Measurements from ENCODE around the gene CUL9.

CUL9 gene

DNA sequence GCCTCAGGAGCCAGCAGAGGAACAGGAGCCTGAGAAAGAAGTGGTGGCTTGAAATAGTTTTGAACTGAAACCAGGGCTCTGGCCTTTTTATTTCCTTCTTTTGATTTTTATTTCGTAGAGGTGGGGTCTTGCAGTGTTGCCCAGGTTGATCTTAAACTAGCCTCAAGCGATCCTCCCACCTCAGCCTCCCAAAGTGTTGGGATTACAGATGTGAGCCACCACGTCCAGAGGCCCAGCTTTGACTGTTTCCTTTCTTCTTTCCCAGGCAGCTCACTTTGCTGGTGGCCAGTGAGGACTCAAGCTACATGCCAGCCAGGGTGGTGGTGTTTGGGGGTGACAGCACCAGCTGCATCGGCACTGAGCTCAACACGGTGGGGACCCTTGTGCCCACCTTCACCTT lies 20.5 kb downstream of the CUL9 start:
- DNase-seq, result no peak

GRCh38 chr6:43203029-43203717 lies 21.2 kb downstream of the CUL9 start:
- DNase-seq, result no peak

- no peak for DNase-seq
Observed at GRCh38 chr6:43203718-43204095, 21.7 kb downstream of the CUL9 start.

- DNase-seq, result no peak
Observed at GRCh38 chr6:43204271-43205105, 22.5 kb downstream of the CUL9 start.

- DNase-seq, result no peak
Observed at GRCh38 chr6:43205849-43206248, 23.9 kb downstream of the CUL9 start.

DNA sequence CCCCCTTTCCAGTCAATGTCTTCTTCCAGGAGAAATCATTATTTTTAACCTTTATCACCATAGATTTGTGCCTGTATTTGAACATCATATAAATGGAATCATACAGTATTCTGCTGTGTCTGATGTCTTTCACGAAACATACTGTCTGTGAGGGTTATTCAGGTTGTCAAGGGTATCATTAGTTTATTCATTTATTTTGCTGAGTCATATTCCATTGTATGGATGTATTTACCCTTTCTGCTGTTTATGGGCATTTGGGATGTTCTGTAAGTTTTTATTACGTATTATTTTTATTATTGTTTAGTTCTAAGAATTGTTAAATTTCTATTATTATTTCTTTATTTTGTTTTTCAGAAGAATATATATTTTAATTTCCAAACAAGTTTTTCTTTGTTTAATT lies 25.3 kb downstream of the CUL9 start:
- no peak for DNase-seq

GRCh38 chr6:43211955-43212354 lies 30.0 kb downstream of the CUL9 start:
- DNase-seq, result no peak

DNA sequence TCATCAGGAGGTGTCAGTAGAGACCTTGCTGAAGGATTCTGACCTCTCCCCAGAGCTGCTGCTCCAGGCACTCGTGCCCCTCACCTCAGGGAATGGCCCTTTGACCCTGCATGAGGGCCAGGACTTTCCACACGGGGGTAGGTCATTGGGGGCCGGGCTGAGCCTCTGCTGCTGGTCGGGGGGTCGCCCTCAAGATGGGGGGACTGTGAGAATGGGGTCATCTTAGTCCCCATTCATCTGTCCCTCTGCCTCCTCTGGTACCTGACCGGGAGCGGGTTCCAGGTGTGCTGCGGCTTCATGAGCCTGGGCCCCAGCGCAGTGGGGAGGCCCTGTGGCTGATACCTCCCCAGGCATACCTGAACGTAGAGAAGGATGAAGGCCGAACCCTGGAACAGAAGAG lies 31.4 kb downstream of the CUL9 start:
- no peak for DNase-seq

DNA sequence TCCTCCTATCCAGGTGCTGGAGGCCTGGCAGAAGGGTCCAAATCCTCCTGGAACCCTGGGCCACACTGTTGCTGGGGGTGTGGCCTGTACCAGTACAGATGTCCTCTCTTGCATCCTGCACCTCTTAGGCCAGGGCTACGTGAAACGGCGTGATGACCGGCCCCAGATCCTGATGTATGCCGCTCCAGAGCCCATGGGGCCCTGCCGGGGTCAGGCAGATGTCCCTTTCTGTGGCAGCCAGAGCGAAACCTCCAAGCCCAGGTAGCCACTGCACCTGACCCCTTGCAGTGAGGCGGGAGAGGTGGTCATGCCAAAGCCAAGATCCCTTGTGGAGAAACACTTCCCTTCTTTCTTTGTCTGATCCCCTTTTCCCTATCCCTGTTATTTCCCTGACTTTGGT lies 33.1 kb downstream of the CUL9 start:
- DNase-seq, result no peak

DNA sequence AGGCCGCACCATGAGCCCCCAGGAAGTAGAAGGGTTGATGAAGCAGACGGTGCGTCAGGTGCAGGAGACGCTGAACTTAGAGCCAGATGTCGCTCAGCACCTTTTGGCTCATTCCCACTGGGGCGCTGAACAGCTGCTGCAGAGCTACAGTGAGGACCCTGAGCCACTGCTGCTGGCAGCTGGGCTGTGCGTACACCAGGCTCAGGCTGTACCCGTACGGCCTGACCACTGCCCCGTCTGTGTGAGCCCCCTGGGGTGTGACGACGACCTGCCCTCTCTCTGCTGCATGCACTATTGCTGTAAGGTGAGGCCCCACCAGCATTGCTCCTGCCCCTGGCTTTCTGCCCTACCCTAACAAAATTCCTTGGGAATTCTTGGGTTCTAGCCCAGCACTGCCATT lies 34.2 kb downstream of the CUL9 start:
- peak; percentile 65 for DNase-seq

GRCh38 chr6:43217351-43217750 lies 35.4 kb downstream of the CUL9 start:
- DNase-seq, result no peak

DNA sequence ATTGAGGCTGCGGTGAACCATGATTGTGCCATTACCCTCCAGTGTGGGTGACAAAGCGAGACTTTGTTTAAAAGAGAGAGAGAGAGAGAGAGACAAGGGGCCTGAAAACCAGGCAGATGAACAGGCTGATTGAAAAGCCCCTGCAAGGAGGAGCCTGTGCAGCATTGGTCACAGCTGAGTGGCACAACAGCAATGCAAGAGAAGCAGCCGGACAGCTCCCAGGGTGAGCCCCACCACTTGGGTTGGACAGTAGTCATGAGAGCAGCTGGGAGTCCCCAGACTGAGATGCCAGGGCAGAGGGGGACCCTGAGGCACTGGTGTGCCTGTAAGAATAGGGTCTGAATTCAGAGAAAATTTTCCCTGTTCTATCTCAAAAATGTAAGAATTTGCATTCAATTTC lies 37.1 kb downstream of the CUL9 start:
- DNase-seq, result no peak

DNA sequence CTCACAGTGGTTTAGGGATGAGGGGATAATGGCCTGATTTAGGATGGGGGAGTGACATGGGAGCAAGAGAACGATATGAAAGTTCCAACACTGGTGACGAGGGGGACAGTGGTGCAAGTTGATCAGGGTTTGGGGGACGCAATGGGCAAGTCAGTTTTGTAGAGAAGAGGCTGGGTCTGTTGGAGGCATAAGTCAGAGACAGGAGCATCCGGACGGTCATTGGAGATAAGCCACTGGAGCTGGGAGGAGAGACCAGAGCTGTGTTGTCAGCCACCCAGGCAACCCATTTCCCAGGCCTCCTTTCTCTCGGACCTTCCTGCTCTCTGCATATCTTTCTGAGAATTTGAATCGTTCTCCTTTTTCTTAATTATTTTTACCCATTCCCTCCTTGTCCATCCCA lies 37.8 kb downstream of the CUL9 start:
- no peak for DNase-seq

- no peak for DNase-seq
Observed at GRCh38 chr6:43220439-43220951, 38.5 kb downstream of the CUL9 start.

DNA sequence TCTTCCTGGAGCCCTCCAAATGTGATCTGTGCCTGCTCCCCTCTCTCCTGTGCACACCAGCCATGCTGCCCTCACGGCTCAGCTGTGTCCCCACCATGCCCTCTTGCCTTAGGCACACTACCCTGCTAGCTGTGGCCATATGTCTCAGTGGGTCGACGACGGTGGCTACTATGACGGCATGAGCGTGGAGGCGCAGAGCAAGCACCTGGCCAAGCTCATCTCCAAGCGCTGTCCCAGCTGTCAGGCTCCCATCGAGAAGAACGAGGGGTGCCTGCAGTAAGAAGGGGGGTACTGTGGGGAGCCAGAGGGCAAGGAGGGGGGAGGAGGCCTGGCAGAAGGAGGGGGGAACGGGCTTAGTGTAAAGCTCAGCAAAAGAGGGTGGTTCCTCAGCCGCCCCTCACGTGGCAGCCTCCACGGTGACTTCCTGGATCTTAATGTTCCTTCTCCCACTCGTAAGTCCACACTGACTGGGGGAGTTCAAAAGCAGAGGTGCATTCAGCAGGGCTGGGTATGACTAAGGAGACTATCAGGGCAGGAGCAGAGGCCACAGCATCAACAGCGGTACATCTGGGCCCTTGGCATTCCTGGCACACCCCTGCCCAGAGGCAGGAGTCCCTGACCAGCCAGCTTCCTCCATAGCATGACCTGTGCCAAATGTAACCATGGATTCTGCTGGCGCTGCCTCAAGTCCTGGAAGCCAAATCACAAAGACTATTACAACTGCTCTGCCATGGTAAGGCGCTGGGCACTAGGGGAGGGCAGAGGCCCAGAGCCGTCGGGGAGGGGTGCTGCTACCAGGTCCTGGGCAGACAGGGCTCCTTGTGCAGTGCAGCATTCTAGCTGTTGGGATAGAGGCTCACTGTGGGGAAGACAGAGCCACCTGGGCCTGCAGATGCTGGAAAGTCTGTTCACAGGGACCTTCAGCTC lies 39.3 kb downstream of the CUL9 start:
- no peak for DNase-seq

DNA sequence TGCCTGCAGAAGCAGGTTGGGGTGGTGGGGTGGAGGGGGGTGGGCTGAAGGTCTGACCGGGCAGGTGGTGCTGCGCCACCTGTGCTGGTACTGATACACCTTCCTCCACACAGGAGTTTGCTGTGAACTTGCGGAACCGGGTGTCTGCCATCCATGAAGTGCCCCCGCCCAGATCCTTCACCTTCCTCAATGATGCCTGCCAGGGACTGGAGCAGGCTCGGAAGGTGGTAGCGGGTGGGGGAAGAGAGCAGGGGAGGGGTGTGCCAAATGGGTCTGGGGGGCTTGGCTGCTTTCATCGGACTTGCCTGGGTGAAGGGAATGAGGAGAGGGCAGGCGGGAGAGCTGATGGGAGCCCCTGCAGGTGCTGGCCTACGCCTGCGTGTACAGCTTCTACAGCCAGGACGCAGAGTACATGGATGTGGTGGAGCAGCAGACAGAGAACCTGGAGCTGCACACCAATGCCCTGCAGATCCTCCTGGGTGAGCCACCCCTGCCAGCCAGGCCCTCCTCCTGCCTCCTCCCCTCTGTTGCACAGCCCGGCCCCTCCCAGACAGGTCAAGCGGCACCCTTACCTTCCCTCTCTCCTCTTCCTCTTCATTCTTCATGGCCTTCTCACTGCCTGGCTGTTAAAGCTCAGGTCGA lies 40.5 kb downstream of the CUL9 start:
- DNase-seq, result no peak

GRCh38 chr6:43223175-43223574 lies 41.2 kb downstream of the CUL9 start:
- DNase-seq, result no peak

GRCh38 chr6:43226192-43226851 lies 44.3 kb downstream of the CUL9 start:
- no peak for DNase-seq

DNA sequence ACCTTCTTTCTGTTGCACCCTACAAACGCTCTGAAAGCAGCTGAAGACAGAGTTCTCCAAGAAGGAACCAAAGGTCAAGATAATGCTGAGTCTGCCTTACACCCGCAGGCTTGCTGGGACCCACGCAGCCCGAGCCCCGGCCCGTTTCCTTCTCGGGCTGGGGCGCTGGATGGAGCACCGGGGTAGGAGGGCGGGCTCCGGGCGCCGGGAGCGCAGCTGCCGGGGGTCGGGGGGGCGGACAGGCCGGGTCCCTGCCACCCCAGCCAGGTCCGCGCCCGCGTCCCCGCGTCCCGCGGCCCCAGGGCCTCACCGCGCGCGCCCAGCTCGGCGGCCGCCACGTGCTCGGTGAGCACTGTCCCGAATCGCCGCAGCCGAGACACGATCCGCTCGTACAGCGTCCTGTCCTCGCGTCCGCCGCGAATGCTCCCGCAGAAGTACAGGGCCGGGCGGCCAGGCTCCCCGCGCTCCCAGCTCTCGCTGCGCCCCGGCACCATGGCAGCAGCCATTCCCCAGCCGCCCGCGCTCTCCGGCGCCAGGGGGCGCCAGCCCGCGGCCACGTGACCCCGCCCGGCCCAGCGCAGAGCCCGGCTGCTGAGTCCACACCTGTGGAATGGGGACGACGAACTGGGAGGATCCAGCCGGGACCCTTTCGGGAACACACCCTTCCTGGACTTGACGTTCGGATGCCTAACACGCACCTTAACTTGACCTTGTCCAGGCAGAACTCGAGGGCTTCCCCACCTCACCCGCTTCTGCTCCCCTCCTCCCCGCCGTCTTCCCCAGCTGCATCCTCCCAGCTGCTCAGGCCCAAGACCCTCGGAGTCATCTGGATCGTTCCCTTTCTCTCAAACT lies 47.2 kb downstream of the CUL9 start, which contains the start of gene DNPH1:
TSS of gene DNPH1 (minus strand) at position 531 of the 852 bp plus-strand sequence. CDS start at position 506, 25 bp downstream.
- DNase-seq, result peak; percentile 40

- DNase-seq, result no peak
Observed at GRCh38 chr6:43229803-43230620, 48.0 kb downstream of the CUL9 start.

All from DMS 273 treated with DMSO at 0.1 percent for 48 hours (cell line).